Right lobe of liver (tissue), 4 donors: ENCODE results near the gene B3GALNT2.

ENCODE experiments used
- POLR2A ChIP-seq: fragments of 450-650 bp; IDR thresholded peaks from one replicate; pipeline ENCODE4 v1.6.1; 2017; ENCODE audit warnings: antibody characterized with exemption, mild to moderate bottlenecking
- TF ChIP-seq, protein P1 (sequence below), 4 donors: fragments of 200-600 bp in 3 of 4; fragments of 450-650 bp in 1 of 4; IDR thresholded peaks; one replicate each; pipeline versions ENCODE4 v1.5.1 to v1.8.0; 2016 to 2022; ENCODE audit warnings: antibody characterized with exemption in 4 of 4, mild to moderate bottlenecking in 2 of 4
- donor health status: DM: no; HTN: no; CAD: no.
- donor health status: DM: no; HTN: no; CAD: no.
- donor health status: DM: no; HTN: yes; CAD: no.

- TF ChIP-seq, protein P1, sequence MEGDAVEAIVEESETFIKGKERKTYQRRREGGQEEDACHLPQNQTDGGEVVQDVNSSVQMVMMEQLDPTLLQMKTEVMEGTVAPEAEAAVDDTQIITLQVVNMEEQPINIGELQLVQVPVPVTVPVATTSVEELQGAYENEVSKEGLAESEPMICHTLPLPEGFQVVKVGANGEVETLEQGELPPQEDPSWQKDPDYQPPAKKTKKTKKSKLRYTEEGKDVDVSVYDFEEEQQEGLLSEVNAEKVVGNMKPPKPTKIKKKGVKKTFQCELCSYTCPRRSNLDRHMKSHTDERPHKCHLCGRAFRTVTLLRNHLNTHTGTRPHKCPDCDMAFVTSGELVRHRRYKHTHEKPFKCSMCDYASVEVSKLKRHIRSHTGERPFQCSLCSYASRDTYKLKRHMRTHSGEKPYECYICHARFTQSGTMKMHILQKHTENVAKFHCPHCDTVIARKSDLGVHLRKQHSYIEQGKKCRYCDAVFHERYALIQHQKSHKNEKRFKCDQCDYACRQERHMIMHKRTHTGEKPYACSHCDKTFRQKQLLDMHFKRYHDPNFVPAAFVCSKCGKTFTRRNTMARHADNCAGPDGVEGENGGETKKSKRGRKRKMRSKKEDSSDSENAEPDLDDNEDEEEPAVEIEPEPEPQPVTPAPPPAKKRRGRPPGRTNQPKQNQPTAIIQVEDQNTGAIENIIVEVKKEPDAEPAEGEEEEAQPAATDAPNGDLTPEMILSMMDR (IDR thresholded peaks at IDR 0.05) = no peak
- no peak for TF ChIP-seq POLR2A
Observed at GRCh38 chr1:235401251-235401650, 103.0 kb downstream of the B3GALNT2 start.
